GM12878 (cell line): Measurements from ENCODE around the gene CNNM2. TPM values are rescaled to one million over a fixed set of nuclear protein-coding genes. Genes with fewer than 3 reads are reported as not detected.

Experiments
- ATAC-seq: fragments of 200-7000 bp; cut with Tn5 transposase; 3 replicates; pipeline ENCODE4 v1.9.1; 2020; ENCODE audit warnings: mild to moderate bottlenecking, moderate library complexity
- BruUV-seq: library from RNA; stranded (reverse); fragments of 400-500 nt; replicated peaks from 2 replicates; lab custom pipeline; 2021; lab: Mats Ljungman, UMichigan
- CTCF ChIA-PET: fragments of 300-600 bp; sonication (Branson Sonifier 250); formaldehyde crosslinking; extraction: SDS; loops from one replicate; lab custom pipeline; 2021; ENCODE audit warnings: inconsistent platforms; lab: Yijun Ruan, JAX
- POLR2A ChIA-PET: fragments of 350-600 bp; formaldehyde crosslinking; extraction: SDS; loops from one replicate; lab custom pipeline; 2021; ENCODE audit warnings: inconsistent platforms; lab: Charles Lee
- RAD21 ChIA-PET: fragments of 300-600 bp; sonication (Branson Sonifier 250); formaldehyde crosslinking; loops from one replicate; lab custom pipeline; 2023; ENCODE audit warnings: antibody characterized with exemption; ENCODE audit not compliant: unreplicated experiment; lab: Charles Lee
- SMC1A ChIA-PET: fragments of 300-600 bp; sonication (Branson Sonifier 250); formaldehyde crosslinking; loops from one replicate; lab custom pipeline; 2023; ENCODE audit not compliant: unreplicated experiment, uncharacterized antibody; lab: Charles Lee
- DNase-seq: peaks from one replicate; pipeline ENCODE4 v3.0.0-alpha.2; 2011; ENCODE audit warnings: low read depth, low spot score
- FAIRE-seq: peaks from 3 replicates; lab custom pipeline; 2011; peaks lifted over from hg19 to GRCh38; lab: Jason Lieb, UNC
- H2AFZ ChIP-seq: 2 replicates; pipeline ENCODE4 v1.6.0; 2011; ENCODE audit warnings: low read depth, low read length, control low read depth; ENCODE audit not compliant: control insufficient read depth
- H3K27ac ChIP-seq: 2 replicates; pipeline ENCODE4 v1.5.1; 2011; ENCODE audit warnings: control low read depth; ENCODE audit not compliant: control insufficient read depth, insufficient read depth
- H3K27me3 ChIP-seq, 2 experiments: replicated peaks in 1 of 2; 2 replicates each; pipeline versions ENCODE4 v1.6.0 to v1.6.1; 2011; ENCODE audit warnings: low read length in 1 of 2; ENCODE audit not compliant: control insufficient read depth in 2 of 2, insufficient read depth in 2 of 2
- H3K36me3 ChIP-seq, 2 experiments: 2 replicates each; pipeline ENCODE4 v1.5.1; 2011; ENCODE audit warnings: low read length in 1 of 2; ENCODE audit not compliant: control insufficient read depth in 2 of 2, insufficient read depth in 2 of 2
- H3K4me1 ChIP-seq: 2 replicates; pipeline ENCODE4 v1.6.1; 2011; ENCODE audit warnings: mild to moderate bottlenecking, low read length, moderate library complexity, mixed read lengths; ENCODE audit not compliant: control insufficient read depth, insufficient read depth
- H3K4me2 ChIP-seq: 2 replicates; pipeline ENCODE4 v1.6.0; 2011; ENCODE audit warnings: control low read depth; ENCODE audit not compliant: control insufficient read depth, insufficient read depth
- H3K4me3 ChIP-seq: fragments of 200-600 bp; sonication (generic); 2 replicates; pipeline ENCODE4 v1.5.1; 2016
- H3K79me2 ChIP-seq: 2 replicates; pipeline ENCODE4 v1.6.0; 2011; ENCODE audit warnings: low read length; ENCODE audit not compliant: control insufficient read depth, insufficient read depth
- H3K9ac ChIP-seq: 2 replicates; pipeline ENCODE4 v1.8.0; 2011; ENCODE audit warnings: low read length, control low read depth, mixed read lengths; ENCODE audit not compliant: control insufficient read depth, insufficient read depth
- H3K9me3 ChIP-seq: replicated peaks from 3 replicates; pipeline ENCODE4 v1.5.1; 2011; ENCODE audit warnings: mild to moderate bottlenecking, low read length; ENCODE audit not compliant: control insufficient read depth, insufficient read depth
- H4K20me1 ChIP-seq: 2 replicates; pipeline ENCODE4 v1.6.0; 2011; ENCODE audit not compliant: control insufficient read depth, insufficient read depth
- ASH2L ChIP-seq: fragments of 300-600, 200-600 bp; sonication (generic); IDR thresholded peaks from 2 replicates; pipeline ENCODE4 v1.6.1; 2017; ENCODE audit warnings: low read depth, mild to moderate bottlenecking, borderline replicate concordance
- ATF7 ChIP-seq: fragments of 450-650 bp; IDR thresholded peaks from 2 replicates; pipeline ENCODE4 v1.6.1; 2016; ENCODE audit warnings: low read depth, mild to moderate bottlenecking
- BACH1 ChIP-seq: fragments of 450-650 bp; IDR thresholded peaks from 2 replicates; pipeline ENCODE4 v1.6.1; 2017; ENCODE audit warnings: mild to moderate bottlenecking, borderline replicate concordance
- CHD1 ChIP-seq: IDR thresholded peaks from 2 replicates; pipeline ENCODE4 v1.6.1; 2012; ENCODE audit warnings: low read depth, low read length, improper control_type of control experiment
- ESRRA ChIP-seq: IDR thresholded peaks from 2 replicates; pipeline ENCODE4 v1.6.1; 2012; ENCODE audit warnings: mild to moderate bottlenecking, low read length, improper control_type of control experiment
- ETV6 ChIP-seq, 2 experiments: fragments of 450-650 bp in 1 of 2; IDR thresholded peaks in 1 of 2; conservative IDR thresholded peaks in 1 of 2; 2 replicates each; pipeline ENCODE4 v1.6.1; 2014; ENCODE audit warnings: antibody characterized with exemption in 1 of 2, borderline replicate concordance in 1 of 2, low read depth in 1 of 2, mild to moderate bottlenecking in 1 of 2, moderate library complexity in 1 of 2
- FOXK2 ChIP-seq: fragments of 450-650 bp; IDR thresholded peaks from 2 replicates; pipeline ENCODE4 v1.6.1; 2017; ENCODE audit warnings: mild to moderate bottlenecking, moderate library complexity
- IKZF2 ChIP-seq, 2 experiments: fragments of 450-650 bp; IDR thresholded peaks; 2 replicates each; pipeline ENCODE4 v1.6.1; 2017; ENCODE audit warnings: mild to moderate bottlenecking in 2 of 2, moderate library complexity in 2 of 2
- LARP7 ChIP-seq: fragments of 450-650 bp; IDR thresholded peaks from 2 replicates; pipeline ENCODE4 v1.6.1; 2017; ENCODE audit warnings: mild to moderate bottlenecking
- MTA3 ChIP-seq: IDR thresholded peaks from 2 replicates; pipeline ENCODE4 v1.6.1; 2012; ENCODE audit warnings: low read length, inconsistent platforms, borderline replicate concordance
- PKNOX1 ChIP-seq: fragments of 450-650 bp; IDR thresholded peaks from 2 replicates; pipeline ENCODE4 v1.6.1; 2016; ENCODE audit warnings: mild to moderate bottlenecking
- RUNX3 ChIP-seq: IDR thresholded peaks from 2 replicates; pipeline ENCODE4 v1.6.1; 2012; ENCODE audit warnings: low read length, inconsistent platforms
- SPI1 ChIP-seq: IDR thresholded peaks from 2 replicates; pipeline ENCODE4 v1.6.1; 2011; ENCODE audit warnings: low read depth, mild to moderate bottlenecking, low read length, moderate library complexity, borderline replicate concordance; ENCODE audit not compliant: insufficient read depth
- SREBF2 ChIP-seq: IDR thresholded peaks from 2 replicates; pipeline ENCODE4 v1.6.1; 2012; ENCODE audit warnings: mild to moderate bottlenecking, low read length
- SUPT20H ChIP-seq: IDR thresholded peaks from 2 replicates; pipeline ENCODE4 v1.6.1; 2011; ENCODE audit warnings: low read depth, mild to moderate bottlenecking, low read length, moderate library complexity, borderline replicate concordance; ENCODE audit not compliant: control insufficient read depth
- TCF12 ChIP-seq: IDR thresholded peaks from 2 replicates; pipeline ENCODE4 v1.6.1; 2011; ENCODE audit warnings: low read depth, mild to moderate bottlenecking, low read length
- ZBED1 ChIP-seq: IDR thresholded peaks from 2 replicates; pipeline ENCODE4 v1.6.1; 2016; ENCODE audit warnings: borderline replicate concordance
- ZNF217 ChIP-seq: fragments of 450-650 bp; IDR thresholded peaks from 2 replicates; pipeline ENCODE4 v1.6.1; 2017; ENCODE audit warnings: antibody characterized with exemption, mild to moderate bottlenecking
- ZNF384 ChIP-seq: IDR thresholded peaks from 2 replicates; pipeline ENCODE4 v1.6.1; 2012; ENCODE audit warnings: low read depth, mild to moderate bottlenecking, low read length, improper control_type of control experiment, borderline replicate concordance
- WGBS: methylation state at CpG from one replicate; pipeline ENCODE4 v1.1.6; 2016; ENCODE audit warnings: low lambda C conversion rate; ENCODE audit not compliant: insufficient replicate concordance, insufficient coverage; ENCODE audit errors: missing lambda C conversion rate; 5-methylcytosine and 5-hydroxymethylcytosine counted together
- in situ Hi-C: fragments of 300-500 bp; cut with MboI; formaldehyde crosslinking; loops from 9 replicates; pipeline ENCODE4 v1.14.3; 2018; ENCODE audit warnings: mixed read lengths
- intact Hi-C: fragments of 100-400 bp; cut with micrococcal nuclease; formaldehyde crosslinking; loops from one replicate; pipeline ENCODE4 v1.14.2; 2022; ENCODE audit not compliant: unreplicated experiment
- polyA plus RNA-seq, 11 experiments: library from polyadenylated mRNA; depleted of rRNA in 4 of 11; unstranded in 6 of 11; stranded (reverse) in 5 of 11; fragments of >200 nt; fragmentation: Nextera tagmentation in 4 of 11; fragmentation: Illumina TruSeq in 1 of 11; extraction: Ambion mirVana in 4 of 11; extraction: Trizol in 1 of 11; gene quantifications; 1 replicate in 1 of 11; 2 replicates in 10 of 11; pipeline versions ENCODE4 v1.2.1 to v1.2.3, GENCODE V29; 2011 to 2016; ENCODE audit warnings: inconsistent platforms in 2 of 11, missing spikeins in 2 of 11, low read depth in 1 of 11
- total RNA-seq, 4 experiments: library from RNA; depleted of rRNA in 3 of 4; stranded (reverse); fragments of >200 nt in 3 of 4; fragmentation: Illumina TruSeq in 1 of 4; extraction: Trizol in 1 of 4; gene quantifications; 2 replicates each; pipeline versions ENCODE4 v1.2.1 to v1.2.3, GENCODE V29; 2013 to 2021

The CNNM2 gene
- total and polyA plus RNA-seq, 10 of the 15 experiments (the other 5 are each of a cell fraction or from before 2014, with no cell fraction given) = 0.18 to 7.3 (median 2.5) TPM

- Histone ChIP-seq H3K9ac (no peak overlapping the region), H3K36me3 (peaks cover 7 to 27% of the 10 kb centered on the region in 2 experiments), H3K27me3 (no peaks in the 10 kb centered on the region), H3K9me3 (no peaks in the 10 kb centered on the region; the same call in 2 of the 3 replicates), H3K4me1 (no peaks in the 10 kb centered on the region), H3K4me3 (no peak overlapping the region), H3K27ac (no peak overlapping the region), H3K4me2 (no peak overlapping the region), H4K20me1 (no peaks in the 10 kb centered on the region), H3K79me2 (peaks cover 2% of the 10 kb centered on the region; the same call in 1 of the 2 replicates), H2AFZ (no peak overlapping the region)
- ChIA-PET CTCF (interaction anchor here (0.9 to 1.2 kb wide), 4 partner anchors 17 to 230 kb away, joined by 3 read pairs; no protein-coding TSS in a partner anchor), POLR2A (interaction anchor here (0.8 kb wide), 1 partner anchor 37 kb away, joined by 3 read pairs; no protein-coding TSS in a partner anchor), SMC1A (interaction anchor here (0.6 to 1.7 kb wide), 6 partner anchors 9 to 186 kb away, joined by 3 to 7 read pairs (median 5); partner anchors contain the start of gene CNNM2), RAD21 (no interaction called here)
- intact Hi-C loops (no loop called here), in situ Hi-C loops (no loop called here)
- no peak for TF ChIP-seq CHD1
- TF ChIP-seq ETV6 (conservative IDR thresholded peaks at IDR 0.05 in 1 of 2, IDR thresholded peaks at IDR 0.05 in 1 of 2; ENCODE audit: borderline replicate concordance in 1 of 2, low read depth in 1 of 2) = no peak
- no peak for TF ChIP-seq ASH2L
- TF ChIP-seq TCF12 = no peak
- TF ChIP-seq FOXK2 = no peak
- no peak for TF ChIP-seq SPI1
- no peak for TF ChIP-seq ZBED1
- 96% methylated on average over 2 of the region's 2 CpGs for WGBS
- FAIRE-seq = no peak
- BruUV-seq = no TSS peak
- DNase-seq = no peak
- no peak for ATAC-seq
Observed at GRCh38 chr10:103103989-103104388, 185.9 kb downstream of the CNNM2 start.

GRCh38 chr10:103104721-103105120 is 186.6 kb downstream of the CNNM2 start:
- SMC1A ChIA-PET = interaction anchor here (1.1 to 1.7 kb wide), 7 partner anchors 9 to 187 kb away, joined by 3 to 7 read pairs (median 5); partner anchors contain the start of gene CNNM2
- Histone ChIP-seq H3K4me1 (peaks cover under 1% of the 10 kb centered on the region; the same call in 1 of the 2 replicates), H2AFZ (no peak overlapping the region), H3K27ac (no peak overlapping the region), H4K20me1 (no peaks in the 10 kb centered on the region), H3K4me3 (no peak overlapping the region), H3K9ac (no peak overlapping the region), H3K4me2 (no peak overlapping the region), H3K36me3 (peaks cover 7 to 21% of the 10 kb centered on the region in 2 experiments), H3K79me2 (peaks cover 7% of the 10 kb centered on the region), H3K9me3 (no peaks in the 10 kb centered on the region; the same call in 2 of the 3 replicates), H3K27me3 (no peaks in the 10 kb centered on the region)
- FAIRE-seq (no peak), ATAC-seq (no peak), DNase-seq (no peak)
- CTCF ChIA-PET = interaction anchor here (0.9 to 2.4 kb wide), 5 partner anchors 18 to 229 kb away, joined by 3 to 6 read pairs (median 3); no protein-coding TSS in a partner anchor
- in situ Hi-C loops = no loop called here
- intact Hi-C loops = no loop called here
- RAD21 ChIA-PET = interaction anchor here (1.3 kb wide), 1 partner anchor 140 kb away, joined by 5 read pairs; the partner anchor contains the start of gene RPEL1
- BruUV-seq = no TSS peak
- 50% methylated on average over 2 of the region's 2 CpGs for WGBS
- POLR2A ChIA-PET = no interaction called here
- TF ChIP-seq PKNOX1 = no peak
- no peak for TF ChIP-seq IKZF2 (IDR thresholded peaks at IDR 0.05)
- TF ChIP-seq SUPT20H = no peak
- no peak for TF ChIP-seq ZNF217
- no peak for TF ChIP-seq ZNF384
- no peak for TF ChIP-seq BACH1
- TF ChIP-seq FOXK2 = no peak
- no peak for TF ChIP-seq SREBF2
- TF ChIP-seq LARP7 = no peak
- TF ChIP-seq ATF7 = no peak
- TF ChIP-seq MTA3 = no peak
- no peak for TF ChIP-seq RUNX3
- no peak for TF ChIP-seq ESRRA
